Stimulated activated CD8-positive, alpha-beta memory T cell treated with anti-CD3 and anti-CD28 coated beads, Interleukin-2, amount 100 ng/mL, for 48 hours (primary cell): ENCODE results near the gene GADL1.

Experiments used
- DNase-seq, 2 donors: peaks; one replicate each; pipeline ENCODE4 v3.0.0-alpha.2; 2020; ENCODE audit warnings: low read depth in 2 of 2

GADL1 gene

DNA sequence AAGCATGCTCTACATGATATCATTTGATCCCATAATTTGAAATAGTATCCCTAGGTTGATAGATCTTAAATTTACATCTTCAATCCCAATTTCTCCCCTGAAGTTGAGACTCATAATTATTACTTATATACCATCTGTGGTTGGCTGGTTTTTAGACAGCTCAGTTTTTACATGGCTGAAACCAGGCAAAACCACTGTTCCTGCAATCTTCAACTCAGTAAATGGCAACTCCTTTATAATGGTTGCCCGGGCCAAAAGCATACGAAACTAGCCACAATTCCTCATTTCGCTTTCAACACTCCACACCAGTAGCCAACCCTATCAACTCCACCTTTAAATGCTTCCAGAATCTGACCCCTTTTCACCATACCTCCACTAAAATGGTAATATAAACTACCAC, 169.6 kb downstream of the GADL1 start:
- DNase-seq, result no peak

DNA sequence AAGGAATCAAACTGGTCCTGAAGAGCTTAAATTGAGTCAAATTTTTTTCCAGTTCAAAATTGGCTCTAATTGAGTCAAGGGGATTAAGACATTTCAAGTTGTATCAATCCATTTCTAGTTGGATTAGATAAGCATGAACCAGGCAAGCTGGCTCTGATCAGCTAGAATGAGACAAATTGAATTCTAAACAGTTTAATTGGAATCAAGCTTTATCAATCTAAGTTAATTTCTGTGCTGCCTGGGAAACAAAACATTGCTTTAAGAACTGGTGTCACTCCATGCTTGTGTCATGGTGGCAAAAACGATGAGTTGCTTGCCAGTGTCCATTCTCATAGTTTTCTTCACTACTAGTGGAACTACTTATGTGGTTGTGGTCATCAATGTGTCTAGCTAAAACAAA, 171.2 kb downstream of the GADL1 start:
- DNase-seq, result no peak

DNA sequence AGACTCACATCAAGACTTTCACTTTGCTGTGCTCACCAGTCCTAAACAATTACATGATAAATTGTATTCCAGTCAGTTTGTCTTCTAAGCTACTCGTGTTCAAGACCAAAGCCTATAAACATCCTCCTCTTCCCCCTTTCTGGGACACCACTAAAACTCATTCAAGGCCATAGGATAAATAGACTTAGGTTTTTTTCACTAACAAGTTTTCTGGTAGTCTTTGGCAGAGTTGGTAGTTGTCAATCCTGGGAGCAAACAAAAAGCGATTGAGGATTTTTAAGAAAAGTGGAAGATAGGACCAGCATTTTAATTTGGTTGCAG, 173.2 kb downstream of the GADL1 start:
- DNase-seq, result no peak

DNA sequence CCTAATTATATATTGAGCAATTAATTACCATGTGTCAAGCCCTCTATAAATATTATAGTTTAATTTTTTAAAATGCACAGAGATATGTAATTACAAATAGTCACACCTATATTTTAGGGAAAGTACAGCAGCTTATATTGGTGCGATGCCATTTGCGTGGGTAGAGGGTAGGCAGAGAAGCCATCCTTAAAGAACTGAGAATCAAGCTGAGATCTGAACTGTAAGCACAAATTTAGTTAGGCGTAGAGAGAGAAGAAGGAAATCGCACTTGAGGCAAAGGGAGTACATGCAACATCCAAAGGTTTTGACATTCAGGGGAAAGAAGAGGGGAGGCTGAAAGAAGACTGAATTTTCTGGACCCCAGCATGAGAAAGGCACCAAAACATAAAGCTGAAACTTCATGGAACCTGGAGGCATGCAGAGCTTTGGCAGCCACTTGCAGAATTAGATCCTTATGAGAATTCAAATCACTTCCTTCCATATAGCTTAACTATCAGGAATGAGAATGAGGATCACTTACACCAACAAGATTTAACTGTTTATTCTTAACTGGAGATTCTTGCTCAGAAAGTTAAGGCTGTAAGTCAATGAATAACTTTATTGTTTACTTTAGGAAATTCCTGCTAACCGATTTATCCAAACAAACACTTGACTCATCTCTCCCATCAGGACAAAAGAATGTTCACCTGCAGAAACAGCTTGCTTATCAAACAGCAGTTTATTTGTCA, 173.7 kb downstream of the GADL1 start:
- no peak for DNase-seq

DNA sequence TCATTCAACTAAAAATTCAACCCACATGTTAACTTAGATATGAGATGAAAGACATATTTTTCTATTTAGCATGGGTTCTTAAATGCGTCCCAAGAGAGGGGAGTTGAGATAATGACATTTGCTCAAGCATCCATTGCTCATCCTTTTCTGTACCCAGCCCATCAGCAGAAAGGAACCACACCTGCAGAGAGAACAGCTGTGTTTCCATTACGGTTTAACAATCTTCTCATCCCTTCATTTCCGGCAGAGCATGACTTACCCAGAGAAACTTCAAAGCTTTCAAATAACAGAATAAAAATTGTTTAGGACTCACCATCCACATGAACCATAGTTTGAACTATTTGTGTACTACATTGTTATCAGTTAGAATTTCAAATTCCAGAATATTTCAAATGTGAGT, 174.9 kb downstream of the GADL1 start:
- no peak for DNase-seq

DNA sequence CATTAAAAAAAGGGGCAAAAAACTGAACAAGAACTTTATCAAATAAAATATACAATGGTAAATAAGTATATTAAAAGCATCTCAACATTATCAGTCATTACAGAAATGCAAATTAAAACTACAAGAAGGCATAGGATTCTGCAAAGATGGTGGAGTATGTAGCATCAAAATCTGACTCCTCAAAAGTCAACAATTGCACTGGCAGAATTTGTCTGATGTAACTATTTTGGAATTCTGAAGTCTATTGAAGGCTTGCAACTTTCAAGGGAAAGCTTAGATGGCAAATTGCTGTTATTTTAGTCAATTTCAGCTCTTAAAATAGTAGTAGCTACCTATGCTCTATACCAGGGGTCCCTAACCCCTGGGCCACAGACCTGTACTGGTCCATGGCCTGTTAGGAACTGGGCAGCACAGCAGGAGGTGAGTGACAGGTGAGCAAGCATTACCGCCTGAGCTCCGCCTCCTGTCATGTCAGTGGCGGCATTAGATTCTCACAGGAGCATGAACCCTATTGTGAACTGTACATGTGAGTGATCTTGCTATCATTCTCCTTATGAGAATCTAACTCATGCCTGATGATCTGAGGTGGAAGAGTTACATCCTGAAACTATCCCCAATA, 180.5 kb downstream of the GADL1 start:
- no peak for DNase-seq

DNA sequence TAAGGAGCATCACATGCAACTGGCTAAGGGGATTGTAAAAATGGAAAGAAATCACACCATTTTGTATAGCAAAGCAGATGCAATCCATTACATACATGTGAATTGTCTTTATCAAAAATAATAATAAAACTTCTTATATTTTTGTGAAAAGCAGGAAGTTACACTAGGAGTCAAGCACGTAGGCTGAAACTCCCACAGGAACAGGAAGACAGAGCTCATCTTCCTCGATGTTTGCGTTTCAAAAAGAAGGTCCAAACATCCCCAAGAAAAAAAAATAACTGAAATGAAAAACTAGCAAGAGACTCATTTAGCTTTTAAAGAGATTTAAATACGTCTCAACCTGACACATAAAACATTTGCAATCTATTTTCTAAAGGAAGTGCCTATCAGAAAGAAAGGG, 181.5 kb downstream of the GADL1 start:
- DNase-seq, result no peak

DNA sequence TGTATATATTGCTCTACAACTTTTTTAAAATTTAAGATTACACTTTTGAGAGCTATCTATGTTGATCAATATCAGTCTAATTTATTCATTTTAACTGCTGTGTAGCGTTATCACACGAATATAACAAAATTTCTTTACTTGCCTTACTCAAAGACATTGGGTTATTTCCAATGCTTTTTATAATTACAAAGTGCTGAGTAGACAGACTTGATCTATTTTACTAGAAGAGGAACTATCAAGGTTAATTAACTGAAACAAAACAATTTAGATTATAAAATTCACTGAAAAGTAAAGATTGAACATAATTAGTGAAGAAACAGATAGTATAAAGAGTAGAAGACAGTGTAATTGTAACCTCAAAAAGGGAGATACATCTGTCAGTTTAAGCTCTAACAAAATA, 182.6 kb downstream of the GADL1 start:
- no peak for DNase-seq

DNA sequence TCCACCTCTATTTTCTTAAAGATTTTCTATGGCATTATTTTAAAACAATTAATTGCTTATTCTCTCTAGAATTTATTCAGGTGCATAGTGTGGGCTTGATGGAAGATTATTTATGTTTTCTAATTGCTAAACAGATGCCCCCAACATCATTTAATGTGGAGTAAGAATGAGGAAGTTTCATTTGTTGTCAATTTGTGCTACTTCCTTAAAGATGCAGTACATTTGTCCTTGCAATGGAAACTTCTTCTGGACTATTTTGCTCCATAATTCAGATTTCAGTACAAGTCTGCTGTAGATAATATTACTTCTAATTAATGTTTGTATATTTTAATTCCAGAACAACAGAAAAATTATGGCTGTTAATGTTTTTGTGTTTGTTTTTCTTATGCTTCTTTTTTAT, 183.3 kb downstream of the GADL1 start:
- DNase-seq, result no peak

DNA sequence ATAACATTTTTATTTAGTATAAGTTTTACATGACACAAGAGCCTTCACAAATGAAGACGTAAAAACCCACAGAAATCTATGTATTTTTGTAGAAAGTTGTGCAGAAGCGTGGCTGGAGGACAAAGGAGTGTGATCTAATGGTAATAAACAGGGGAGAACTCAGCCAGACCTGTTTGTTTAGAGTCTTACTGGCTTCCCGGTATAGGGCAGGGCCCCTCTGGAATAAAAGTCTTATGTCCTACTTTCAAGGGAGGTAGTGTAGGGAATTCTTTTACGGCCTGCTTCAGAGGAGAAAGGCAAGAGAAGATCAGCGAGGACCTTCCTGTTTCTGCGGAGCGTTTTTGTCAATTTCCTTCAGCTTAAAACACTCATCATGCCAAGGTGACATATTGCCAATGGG, 184.4 kb downstream of the GADL1 start:
- no peak for DNase-seq

DNA sequence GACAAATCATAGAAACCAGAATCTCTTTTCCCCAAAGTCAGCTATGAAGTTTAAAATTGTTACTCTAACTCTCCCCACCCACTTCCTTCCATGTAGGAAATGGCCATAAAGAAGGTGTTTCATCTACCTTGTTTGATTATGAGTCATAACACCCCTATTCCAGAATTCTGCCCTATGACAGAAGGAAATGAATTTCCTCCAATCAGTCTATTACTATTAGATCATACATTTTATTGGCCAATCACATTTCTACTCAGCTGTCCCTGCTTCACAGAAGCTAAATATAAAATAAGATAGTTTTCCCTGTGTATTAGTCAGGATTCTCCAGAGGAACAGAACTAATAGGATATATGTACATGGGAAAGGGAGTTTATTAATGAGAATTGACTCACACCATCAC, 186.0 kb downstream of the GADL1 start:
- no peak for DNase-seq

DNA sequence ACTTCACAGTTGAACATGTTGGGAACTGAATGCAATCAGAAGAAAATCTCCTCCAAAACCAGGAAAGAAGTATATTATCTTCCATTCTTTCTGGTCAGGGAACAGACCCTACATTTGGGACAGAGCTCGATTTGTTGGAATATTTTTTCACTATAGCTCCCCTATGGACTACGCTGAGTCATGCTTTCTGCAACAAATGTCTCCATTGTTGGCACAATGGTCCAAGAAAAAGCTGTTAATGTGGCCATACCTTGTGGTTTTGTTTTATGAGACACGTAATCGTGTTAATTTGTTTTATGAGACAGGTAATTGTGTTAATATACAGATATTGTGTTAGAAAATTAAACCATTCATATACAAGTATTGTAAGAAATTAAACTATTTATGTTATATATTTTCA, 186.6 kb downstream of the GADL1 start:
- no peak for DNase-seq

DNA sequence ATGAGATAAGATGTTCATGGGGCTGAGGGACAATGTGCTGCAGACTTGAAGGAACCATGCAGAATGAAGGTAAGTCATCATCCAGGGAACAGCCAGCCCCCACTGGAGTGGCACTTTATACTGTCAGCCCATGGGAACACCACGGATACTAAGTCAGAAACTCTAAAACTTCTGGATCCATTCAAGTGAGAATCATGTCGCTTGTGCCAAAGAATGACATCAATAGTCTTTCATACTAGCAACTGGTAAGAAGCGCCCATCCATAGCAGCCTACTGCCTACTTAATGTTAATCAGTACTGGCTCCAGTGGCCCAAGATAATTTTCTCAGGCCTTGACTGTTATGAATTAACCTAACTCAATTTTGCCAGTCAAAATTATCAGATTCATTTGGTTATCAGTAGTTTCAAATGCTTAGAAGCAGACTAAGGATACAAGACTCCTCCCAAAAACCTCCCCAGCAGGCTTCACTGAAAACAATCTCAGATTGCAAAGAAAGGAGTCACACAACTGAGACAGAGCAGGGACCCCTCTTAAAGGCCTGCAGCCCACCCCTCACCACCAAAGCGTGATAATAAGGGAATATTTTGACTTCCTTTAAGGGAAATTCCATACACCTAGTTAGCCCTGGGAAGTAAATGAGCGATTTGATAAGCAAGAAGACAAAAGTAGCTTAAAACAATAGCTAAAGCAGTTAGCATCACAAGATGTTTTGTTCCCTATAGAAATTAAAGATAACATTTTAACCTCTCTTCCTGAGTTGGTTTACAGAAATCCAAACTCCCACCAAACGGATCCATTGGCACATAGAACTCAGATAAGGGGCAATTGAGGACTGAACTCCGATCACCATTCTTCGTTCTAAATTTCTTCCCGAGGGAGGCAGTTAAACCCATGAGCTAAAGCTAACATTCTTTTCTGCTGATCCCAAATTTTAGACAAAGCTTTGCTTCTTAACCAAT, 189.2 kb downstream of the GADL1 start:
- no peak for DNase-seq

DNA sequence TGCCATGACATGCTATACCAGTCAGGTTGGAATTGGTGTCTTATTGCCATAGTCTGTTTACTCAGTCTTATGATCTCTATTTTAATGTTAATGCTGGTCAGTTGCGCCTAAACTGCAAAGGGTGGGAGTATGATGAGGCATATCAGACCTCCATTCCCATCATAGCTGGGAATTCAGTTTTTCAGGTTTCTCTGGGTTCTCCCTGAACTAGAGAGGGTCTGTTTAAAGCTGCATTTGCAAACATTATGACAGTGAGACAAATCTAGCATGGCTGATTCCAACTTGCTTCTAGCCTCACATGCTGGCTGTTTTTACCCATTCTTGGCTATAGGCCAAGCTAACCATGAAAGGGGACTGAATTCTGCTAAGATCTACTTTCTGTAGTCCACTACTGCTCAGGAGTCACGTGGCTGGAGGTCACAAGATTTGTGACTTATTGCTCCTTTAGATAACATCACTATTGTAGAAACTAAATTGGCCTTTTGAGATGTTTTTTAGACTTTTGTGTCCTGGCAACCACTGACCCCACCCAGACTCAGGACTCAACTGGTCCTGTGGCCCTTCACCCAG, 191.5 kb downstream of the GADL1 start:
- no peak for DNase-seq

DNA sequence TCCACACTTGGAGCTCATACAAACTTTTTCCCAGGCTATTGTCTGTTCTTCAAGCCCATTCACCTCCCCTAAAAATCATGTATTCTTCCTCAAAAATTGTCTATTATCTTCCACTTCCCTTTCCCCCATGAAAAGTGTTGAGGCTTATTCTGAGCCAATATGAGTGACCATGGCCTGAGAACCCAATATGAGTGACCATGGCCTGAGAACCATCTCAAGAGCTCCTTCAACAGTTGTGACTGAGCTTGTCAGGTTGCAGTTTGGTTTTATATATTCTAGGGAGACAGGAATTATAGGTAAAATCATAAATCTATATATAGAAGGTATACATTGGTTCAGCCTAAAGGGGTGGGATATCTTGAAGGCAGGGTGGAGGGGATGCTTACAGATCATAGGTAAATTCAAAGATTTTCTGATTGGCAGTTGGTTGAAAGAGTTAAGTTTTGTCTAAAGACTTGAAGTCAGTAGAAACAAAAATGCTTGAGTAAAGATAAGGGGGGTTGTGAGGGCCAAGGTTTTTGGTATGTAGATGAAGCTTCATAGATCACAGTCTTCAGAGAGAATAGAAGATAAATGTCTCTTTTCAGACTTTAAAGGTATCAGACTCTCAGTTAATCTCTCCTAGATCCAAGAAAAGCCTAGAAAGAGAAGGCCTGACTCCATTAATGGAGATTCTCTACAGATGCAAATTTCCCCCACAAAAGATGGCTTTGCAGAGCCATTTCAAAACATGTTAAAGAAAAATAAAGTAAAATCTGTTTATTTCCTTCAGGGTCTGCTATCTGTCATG, 192.2 kb downstream of the GADL1 start:
- no peak for DNase-seq

DNA sequence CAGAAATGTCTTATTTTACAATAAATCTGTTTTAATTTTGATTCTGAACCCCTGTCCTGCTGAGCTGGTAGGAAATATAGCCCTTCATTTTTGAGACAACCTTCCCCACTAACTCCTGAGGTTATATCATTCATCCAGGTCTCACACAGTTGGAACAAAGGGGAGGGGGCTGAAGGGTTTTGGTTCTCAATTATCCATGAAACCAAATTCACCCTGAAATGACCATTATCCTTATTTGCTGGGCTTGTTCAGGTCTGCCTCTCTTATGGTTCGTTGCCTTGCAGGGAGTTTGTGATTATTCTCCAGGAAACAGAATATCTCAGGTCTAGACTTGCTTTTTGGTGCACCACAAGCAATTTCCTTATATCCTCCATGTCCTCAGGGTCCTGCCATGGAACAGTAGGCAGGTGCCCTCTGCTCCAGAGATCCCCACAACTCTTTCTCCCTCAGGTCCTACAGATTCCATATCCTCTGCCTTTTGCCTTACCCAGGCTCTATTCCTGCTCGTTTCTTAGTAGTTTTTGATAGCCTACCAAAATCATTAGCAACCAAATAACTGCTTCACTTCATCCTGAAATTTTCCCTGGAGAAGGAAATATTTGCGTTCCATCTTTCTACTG, 193.6 kb downstream of the GADL1 start:
- no peak for DNase-seq

DNA sequence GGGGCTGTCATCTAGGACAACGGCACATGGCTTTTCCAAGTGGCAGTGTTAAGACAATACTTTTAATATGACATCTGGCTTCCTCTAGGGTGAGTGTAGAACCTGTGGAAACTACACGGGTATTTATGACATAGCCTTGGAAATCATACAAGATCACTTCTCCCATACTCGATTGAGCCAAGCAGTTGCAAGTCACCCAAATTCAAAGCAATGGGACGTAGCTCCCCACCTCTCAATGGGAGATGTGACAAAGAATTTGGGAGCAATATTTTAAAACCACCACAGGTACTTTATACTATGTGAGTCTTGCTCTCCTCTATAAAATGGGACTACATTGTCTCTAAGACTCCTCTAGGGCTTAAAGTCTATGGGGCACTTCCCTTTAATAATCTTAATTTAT, 194.5 kb downstream of the GADL1 start:
- no peak for DNase-seq

DNA sequence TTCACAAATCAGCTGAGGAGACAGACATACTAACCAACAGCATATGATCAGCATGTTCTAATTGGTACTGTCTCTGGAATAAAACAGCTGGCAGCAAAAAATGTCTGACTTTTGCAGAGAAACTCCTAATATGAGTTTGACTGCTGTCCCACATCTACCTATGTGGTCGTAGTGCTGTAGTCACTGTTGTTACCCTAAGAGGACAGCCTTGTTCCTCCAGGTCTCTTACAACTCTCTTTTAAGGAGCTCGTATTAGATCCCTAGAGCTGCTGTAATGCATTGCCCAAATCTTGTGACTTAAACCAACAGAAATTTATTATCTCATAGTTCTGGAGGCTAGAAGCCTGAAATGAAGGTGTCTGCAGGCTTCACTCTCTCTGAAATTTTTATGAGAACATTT, 195.9 kb downstream of the GADL1 start:
- no peak for DNase-seq

DNA sequence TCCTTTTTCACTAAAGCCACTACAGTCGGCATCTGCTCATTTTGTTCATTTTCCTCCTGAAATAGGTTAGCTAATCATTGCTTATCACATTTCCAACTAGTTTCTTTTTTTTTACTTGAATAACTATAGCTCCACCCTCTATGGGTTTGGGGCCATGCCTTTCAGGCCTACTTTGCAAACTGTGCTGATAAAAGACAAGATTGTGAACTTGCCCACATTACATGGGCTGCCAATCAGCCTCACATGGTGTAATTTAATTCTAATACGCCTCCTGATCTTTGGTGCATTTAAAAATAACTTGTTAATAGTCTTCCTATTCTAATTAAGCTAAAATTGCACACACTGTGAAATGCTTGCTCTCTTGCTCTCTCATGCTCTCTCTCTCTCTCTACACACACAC, 197.6 kb downstream of the GADL1 start:
- DNase-seq, result no peak

DNA sequence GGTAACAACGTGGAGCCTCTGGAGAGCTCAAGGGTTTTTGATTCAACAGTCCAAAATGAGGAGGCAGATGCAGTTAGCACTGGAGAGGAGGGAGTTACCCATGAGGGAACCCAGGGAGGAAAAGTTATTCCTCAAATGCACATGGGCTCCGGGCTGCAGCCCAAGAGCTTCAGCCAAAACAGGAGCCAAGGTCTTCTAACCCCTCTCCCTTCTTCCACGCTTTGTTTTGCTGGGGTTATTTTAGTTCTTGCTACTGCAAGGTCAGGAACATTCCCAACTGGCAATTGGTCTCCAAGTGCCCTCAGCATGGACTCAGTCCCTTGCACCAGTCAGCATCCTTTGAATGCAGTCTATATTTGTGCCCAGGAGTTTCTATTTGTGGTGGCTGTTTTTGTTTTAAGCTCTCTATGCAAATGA, 198.1 kb downstream of the GADL1 start:
- DNase-seq, result no peak
